HEK293T (cell line): Measurements from ENCODE around the gene MBOAT7.

Source experiments
- BHLHE40 ChIP-seq: fragments of 450-650 bp; IDR thresholded peaks from 2 replicates; pipeline ENCODE4 v1.6.1; 2016; ENCODE audit warnings: mild to moderate bottlenecking, moderate library complexity, borderline replicate concordance
- CTBP1 ChIP-seq: fragments of 450-650 bp; IDR thresholded peaks from 2 replicates; pipeline ENCODE4 v1.6.1; 2016; ENCODE audit warnings: borderline replicate concordance
- ELF4 ChIP-seq: fragments of 450-650 bp; IDR thresholded peaks from 2 replicates; pipeline ENCODE4 v1.6.1; 2017; ENCODE audit warnings: antibody characterized with exemption
- FOXA1 ChIP-seq: fragments of 450-650 bp; IDR thresholded peaks from 2 replicates; pipeline ENCODE4 v1.6.1; 2016; ENCODE audit warnings: mild to moderate bottlenecking
- FOXK2 ChIP-seq: fragments of 450-650 bp; IDR thresholded peaks from 2 replicates; pipeline ENCODE4 v1.6.1; 2016; ENCODE audit warnings: mild to moderate bottlenecking
- FOXM1 ChIP-seq: fragments of 450-650 bp; IDR thresholded peaks from 2 replicates; pipeline ENCODE4 v1.6.1; 2017; ENCODE audit warnings: mild to moderate bottlenecking, borderline replicate concordance
- HDGF ChIP-seq: fragments of 450-650 bp; IDR thresholded peaks from 2 replicates; pipeline ENCODE4 v1.6.1; 2017; ENCODE audit warnings: antibody characterized with exemption, borderline replicate concordance
- NFRKB ChIP-seq: fragments of 450-650 bp; IDR thresholded peaks from 2 replicates; pipeline ENCODE4 v1.6.1; 2016; ENCODE audit warnings: mild to moderate bottlenecking, moderate library complexity
- SP1 ChIP-seq: fragments of 450-650 bp; IDR thresholded peaks from 2 replicates; pipeline ENCODE4 v1.6.1; 2017
- SUZ12 ChIP-seq: fragments of 450-650 bp; IDR thresholded peaks from 2 replicates; pipeline ENCODE4 v1.6.1; 2016; ENCODE audit warnings: mild to moderate bottlenecking
- ZNF384 ChIP-seq: fragments of 450-650 bp; IDR thresholded peaks from 2 replicates; pipeline ENCODE4 v1.6.1; 2016

GRCh38 chr19:54155694-54156093, 33.7 kb downstream of the MBOAT7 start:
- no peak for TF ChIP-seq FOXK2
- TF ChIP-seq CTBP1, result no peak
- TF ChIP-seq FOXA1, result no peak
- TF ChIP-seq FOXM1, result no peak
- no peak for TF ChIP-seq ELF4
- TF ChIP-seq NFRKB, result no peak
- TF ChIP-seq SUZ12, result no peak
- no peak for TF ChIP-seq ZNF384
- no peak for TF ChIP-seq BHLHE40
- no peak for TF ChIP-seq HDGF
- no peak for TF ChIP-seq SP1
